Measurements from ENCODE around the gene PSMA5. TPM values are rescaled to one million over a fixed set of nuclear protein-coding genes. Genes with fewer than 3 reads are reported as not detected.

Gene PSMA5
- total and polyA plus RNA-seq, 2 of the 4 experiments (the other 2 are of a cell fraction): 75.5 to 107 TPM

- H2BK20ac ChIP-seq (ENCODE audit: low read depth, low read length): no peak overlapping the region
- H2BK120ac ChIP-seq (ENCODE audit: low read depth, low read length): no peak overlapping the region
- no peak overlapping the region for H3K18ac ChIP-seq (ENCODE audit: low read depth, low read length)
- peaks cover 10 to 20% of the 10 kb centered on the region in 2 experiments; a peak in 3 of 4 replicates for H3K79me1 ChIP-seq (ENCODE audit: low read depth in 1 of 2, low read length in 2 of 2)
- H2AK5ac ChIP-seq (ENCODE audit: low read depth, low read length): no peak overlapping the region
- in situ Hi-C loops (cut with MboI; ENCODE audit: low sequenced_read_pairs) (no loop called here), intact Hi-C loops (cut with micrococcal nuclease) (no loop called here), dilution Hi-C loops (cut with HindIII; ENCODE audit: low sequenced_read_pairs, unreplicated experiment) (no loop called here)
- POLR2A ChIA-PET (ENCODE audit: unreplicated experiment): no interaction called here
- no peak overlapping the region for H3K4me2 ChIP-seq (ENCODE audit: low read depth, low read length)
- H3K9me3 ChIP-seq (ENCODE audit: control insufficient read depth, insufficient read depth, low read length): no peaks in the 10 kb centered on the region
- CTCF ChIA-PET: no interaction called here
- TF ChIP-seq RAD21 (IDR thresholded peaks at IDR 0.05; ENCODE audit: low read length) (no peak), MAFK (IDR thresholded peaks at IDR 0.05; ENCODE audit: low read depth, low read length) (no peak), RFX5 (IDR thresholded peaks at IDR 0.05; ENCODE audit: low read depth, low read length) (no peak), NFE2L2 (IDR thresholded peaks at IDR 0.05; ENCODE audit: low read depth, low read length) (no peak)
- H3K27ac ChIP-seq (ENCODE audit: insufficient read depth, low read length): no peak overlapping the region
- WGBS, 2 experiments (ENCODE audit: extremely low coverage in 2 of 2, insufficient read length in 1 of 2): 100% methylated on average over 1 of the region's 4 CpGs; no CpG with 5 or more reads in 1 of the 2 experiments
- no peak overlapping the region for H2BK5ac ChIP-seq (ENCODE audit: low read depth, low read length, poor library complexity, severe bottlenecking)
- no peak overlapping the region for H3K4me3 ChIP-seq (ENCODE audit: insufficient read depth, low read depth, low read length)
- H2BK15ac ChIP-seq (ENCODE audit: low read depth, low read length): no peak overlapping the region
- BruUV-seq (replicated peaks): no TSS peak
- no peak overlapping the region for H4K91ac ChIP-seq (ENCODE audit: insufficient read depth, low read depth, low read length)
- ATAC-seq (ENCODE audit: low read depth) (no peak), DNase-seq (no peak)
- no peaks in the 10 kb centered on the region for H3K27me3 ChIP-seq (ENCODE audit: control insufficient read depth, insufficient read depth, low read length)
- H3K9me1 ChIP-seq (ENCODE audit: insufficient read depth, low read length): no peaks in the 10 kb centered on the region
- no peak overlapping the region for H3K9ac ChIP-seq (ENCODE audit: low read depth, low read length)
- H4K5ac ChIP-seq (ENCODE audit: low read depth, low read length): no peak overlapping the region
- H2AFZ ChIP-seq (replicated peaks; ENCODE audit: low read length, poor library complexity): no peak overlapping the region
- H4K20me1 ChIP-seq (ENCODE audit: insufficient read depth, low read length): no peaks in the 10 kb centered on the region; the same call in 1 of the 2 replicates
- no peak overlapping the region for H3K4ac ChIP-seq (ENCODE audit: low read depth, low read length)
- H3K14ac ChIP-seq (replicated peaks; ENCODE audit: low read depth, low read length): no peak overlapping the region
- no peaks in the 10 kb centered on the region for H3K4me1 ChIP-seq (ENCODE audit: control insufficient read depth, insufficient read depth, low read length)
- no peak overlapping the region for H3K23ac ChIP-seq (ENCODE audit: low read depth, low read length)
- no peak overlapping the region for H4K8ac ChIP-seq (ENCODE audit: low read depth in 2 of 2, low read length in 2 of 2)
- H3K56ac ChIP-seq (ENCODE audit: extremely low read depth, insufficient read depth, low read length): no peak overlapping the region
- H3K36me3 ChIP-seq (ENCODE audit: control insufficient read depth, insufficient read depth, low read length): peaks cover 30% of the 10 kb centered on the region
- H2AK9ac ChIP-seq (replicated peaks; ENCODE audit: low read depth, low read length, poor library complexity): no peak overlapping the region
These were observed 21.4 kb downstream of the PSMA5 start for GRCh38 chr1:109404838-109405237.
